IPS-NIHi7 (cell line): ENCODE data around the gene PSMC3IP.

Experiments
- DNase-seq: peaks from one replicate; pipeline ENCODE4 v3.0.0; 2012; ENCODE audit warnings: mixed read lengths; ENCODE audit errors: extremely low spot score

Gene PSMC3IP

DNA sequence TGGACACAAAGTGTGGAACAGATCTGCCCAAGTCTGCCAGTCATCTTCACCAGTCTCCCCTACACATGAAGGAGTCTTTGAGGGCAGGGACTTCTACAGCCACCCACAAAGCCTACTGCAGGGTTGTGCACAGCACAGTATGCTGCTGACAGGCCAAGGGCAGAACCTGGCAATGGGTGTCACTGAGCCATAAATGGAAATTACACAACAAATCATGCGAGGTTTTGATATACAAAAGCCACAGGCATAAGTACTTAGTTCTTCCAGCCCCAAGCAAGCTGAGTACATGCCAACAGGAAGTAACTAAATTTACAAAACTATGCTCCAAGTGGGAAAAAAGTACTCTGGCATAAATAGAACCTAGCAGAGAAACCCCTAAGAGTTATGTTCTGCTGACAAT lies 7.8 kb upstream of the PSMC3IP start:
- no peak for DNase-seq

DNA sequence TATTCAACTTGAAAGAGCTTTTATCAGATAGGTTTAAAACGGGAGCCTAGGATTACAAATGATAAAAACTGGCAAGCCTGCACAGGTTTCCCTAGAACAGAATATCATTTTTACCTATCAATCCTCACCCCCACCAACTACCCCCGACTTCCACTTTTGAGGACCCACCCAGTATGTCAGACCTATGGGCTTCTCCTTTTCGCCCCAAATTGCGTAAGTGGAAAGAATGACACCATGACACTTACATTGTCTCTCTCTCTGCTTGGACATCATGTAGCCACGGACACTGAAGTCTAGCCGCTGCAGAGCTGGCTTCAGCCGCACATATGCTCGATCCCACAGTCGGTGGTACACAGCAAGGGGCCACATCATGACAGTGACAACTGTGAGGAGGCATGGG lies 7.4 kb upstream of the PSMC3IP start:
- DNase-seq = no peak

DNA sequence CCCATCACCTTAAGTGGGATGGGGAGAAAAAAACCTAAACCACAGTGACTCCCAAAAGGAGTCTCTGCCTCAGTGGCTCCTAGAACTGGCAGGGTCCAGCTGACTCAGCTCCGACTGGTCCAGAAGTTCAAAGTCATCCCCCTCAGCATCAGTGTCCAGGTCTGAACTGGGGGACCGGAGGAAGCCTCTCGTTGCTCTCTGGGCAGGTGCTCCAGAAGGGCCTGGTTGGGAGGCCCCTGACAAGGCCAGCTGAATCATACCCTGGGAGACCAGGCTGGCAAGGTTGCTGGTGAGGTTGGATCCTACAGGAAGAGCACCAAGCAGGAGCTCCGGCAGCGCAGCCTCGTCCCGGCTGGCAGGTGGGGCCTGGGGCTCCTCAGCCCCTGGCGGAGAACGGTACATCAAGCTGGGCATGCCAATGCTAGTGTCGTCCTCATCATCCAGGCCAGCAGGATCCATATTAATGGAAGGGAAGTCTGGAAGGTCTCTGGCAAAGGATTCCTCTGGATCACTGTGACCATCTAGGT lies 4.3 kb upstream of the PSMC3IP start:
- DNase-seq = no peak

DNA sequence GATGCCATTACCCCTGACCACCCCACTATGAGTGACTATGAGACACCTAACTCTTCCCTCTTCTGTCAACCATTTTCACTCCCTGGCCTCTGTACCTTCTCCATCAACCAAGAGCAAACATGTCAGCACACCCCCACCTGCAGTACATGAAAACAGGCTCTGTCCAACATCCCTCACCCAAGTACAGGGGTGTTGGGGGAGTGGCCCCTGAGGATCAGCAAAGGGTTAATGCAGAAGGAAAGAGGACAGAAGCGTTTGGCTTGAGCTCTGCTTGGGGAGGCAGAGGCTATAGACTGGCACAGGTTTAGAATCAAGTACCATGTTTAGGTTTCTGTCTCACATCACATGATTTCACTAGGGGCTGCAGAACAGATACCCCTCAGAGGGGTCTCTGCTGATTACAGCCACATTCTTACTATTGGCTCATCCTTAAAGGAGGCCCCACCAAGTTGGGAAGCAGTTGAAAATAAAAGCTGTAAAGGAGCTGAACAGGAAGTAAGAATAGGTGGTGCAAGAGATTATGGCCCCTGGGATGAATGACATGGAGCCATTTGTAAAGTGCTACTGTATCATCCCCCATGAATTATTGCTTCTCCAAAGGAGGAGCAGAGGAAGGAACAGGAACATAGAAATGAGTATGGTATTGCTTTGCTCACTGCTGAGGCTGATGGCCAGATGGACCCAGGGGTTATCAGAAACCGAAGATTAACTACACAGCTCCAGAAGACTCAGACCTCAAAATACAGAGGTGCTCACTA lies 2.4 kb upstream of the PSMC3IP start:
- no peak for DNase-seq

DNA sequence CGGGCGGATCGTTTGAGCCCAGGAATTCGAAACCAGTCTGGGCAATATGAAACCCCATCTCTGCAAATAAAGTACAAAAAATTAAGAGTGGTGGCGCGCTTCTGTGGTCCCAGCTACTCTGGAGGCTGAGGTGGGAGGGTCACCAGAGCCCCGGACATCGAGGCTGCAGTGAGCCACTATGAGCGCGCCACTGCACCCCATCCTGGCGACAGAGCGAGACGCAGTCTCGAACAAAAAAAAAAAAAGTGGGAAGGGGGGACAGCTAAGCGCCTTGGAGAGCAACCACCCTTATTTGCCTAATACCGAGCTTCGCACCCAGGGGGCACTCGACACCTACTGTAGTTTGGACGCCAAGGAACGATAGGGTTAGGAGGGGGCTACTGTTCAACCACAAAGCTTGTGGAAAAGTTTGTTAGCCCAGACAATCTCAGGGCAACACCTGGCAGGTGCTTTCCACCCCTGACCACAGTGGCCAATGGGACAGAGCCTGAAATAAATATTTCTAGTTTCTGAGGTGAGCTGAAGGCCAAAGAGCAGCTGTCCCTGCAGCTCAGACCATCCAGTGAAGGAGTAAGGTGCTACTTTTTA lies 847 bp upstream of the PSMC3IP start:
- DNase-seq = peak; percentile 94

DNA sequence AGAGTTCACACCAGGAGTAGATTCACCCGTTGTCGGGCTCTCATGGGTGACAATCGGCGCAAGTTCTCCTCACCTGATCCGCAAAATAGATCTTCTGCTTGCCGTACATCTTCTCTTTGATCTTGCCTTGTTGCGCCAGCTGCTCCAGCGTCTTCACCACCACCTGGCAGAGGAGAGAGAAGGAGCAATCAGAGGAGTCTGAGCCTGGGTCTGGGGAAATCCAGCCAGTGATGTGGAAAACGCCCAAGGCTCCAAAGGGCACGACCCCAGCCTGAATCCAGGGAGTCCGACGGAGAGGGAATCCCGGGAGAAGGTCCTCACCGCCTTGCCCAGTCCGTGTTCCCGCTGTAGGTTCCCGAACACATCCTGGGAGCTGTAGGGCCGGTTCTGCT lies 393 bp downstream of the PSMC3IP start:
- no peak for DNase-seq

DNA sequence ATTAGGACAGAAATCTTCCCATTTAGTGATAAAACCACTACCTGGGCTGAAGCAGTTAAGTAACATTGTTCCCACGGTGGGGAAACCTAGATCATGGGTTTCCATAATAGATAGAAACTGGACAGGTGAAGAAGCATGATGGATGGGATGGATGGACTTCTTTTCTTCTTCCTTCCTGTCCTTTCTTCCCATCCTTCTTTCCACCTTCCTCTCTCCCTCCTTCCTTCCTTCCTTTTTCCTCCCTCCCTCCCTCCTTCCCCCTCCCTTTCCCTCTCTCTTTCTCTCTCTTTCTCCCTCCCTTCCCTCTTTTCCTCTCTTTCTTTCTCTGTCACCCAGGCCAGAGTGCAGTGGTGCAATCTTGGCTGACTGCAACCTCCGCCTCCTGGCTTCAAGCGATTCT lies 3.1 kb downstream of the PSMC3IP start:
- DNase-seq = no peak

DNA sequence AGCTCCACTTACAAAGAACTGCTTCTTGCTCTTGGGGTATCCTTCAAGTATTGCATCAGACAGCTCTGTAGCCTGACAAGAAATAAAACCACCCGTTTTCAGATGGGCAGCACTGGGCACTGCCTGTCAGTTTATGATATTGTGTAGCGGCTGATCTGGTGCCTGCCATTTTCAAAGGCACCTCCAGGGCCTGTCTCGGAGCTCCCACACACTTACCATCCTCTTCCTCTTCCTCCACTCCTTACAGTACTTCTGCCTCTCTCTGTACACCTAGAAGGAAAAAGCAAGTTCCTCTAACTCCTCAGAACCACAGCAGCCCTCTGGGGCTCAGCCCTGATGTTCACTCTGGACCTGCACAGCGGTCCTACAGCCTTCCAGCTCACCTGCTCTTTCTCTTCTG lies 4.4 kb downstream of the PSMC3IP start:
- no peak for DNase-seq

DNA sequence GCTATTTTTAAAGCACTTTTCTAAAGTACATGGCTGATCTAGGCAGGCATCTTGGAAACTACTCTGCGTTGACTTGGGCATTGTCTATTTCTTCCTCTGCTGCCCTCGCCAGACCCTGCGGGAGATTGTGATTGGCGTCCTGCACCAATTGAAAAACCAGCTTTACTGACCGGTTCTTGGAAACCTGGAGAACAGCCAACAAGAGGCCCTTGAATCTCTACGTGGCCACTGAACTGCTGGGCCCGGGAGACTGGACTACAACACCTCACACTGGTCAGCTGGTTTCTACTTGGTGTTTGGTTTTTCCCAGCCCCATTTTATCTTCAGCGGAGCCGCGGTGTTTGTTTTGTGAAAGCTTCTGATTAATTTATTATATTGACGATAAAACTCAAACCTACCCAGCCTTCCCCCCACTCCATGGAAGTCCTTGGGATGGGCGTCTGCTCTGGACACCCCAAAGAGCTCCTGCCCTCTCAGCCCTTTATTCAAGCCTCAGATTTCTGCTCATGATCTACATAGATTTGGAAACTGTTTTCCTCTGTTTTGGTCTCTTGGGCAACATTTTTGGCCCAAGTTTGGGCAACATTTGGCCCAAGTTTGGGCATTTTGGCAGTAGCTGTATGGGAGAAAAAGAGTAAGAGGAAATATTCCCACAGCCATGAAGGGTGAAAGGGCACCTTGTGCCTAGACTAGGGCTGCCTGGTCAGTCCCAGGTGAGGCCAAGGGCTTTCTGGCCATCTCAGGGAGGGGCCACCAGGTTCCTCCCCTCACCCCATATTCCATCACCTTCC lies 5.9 kb downstream of the PSMC3IP start:
- no peak for DNase-seq

DNA sequence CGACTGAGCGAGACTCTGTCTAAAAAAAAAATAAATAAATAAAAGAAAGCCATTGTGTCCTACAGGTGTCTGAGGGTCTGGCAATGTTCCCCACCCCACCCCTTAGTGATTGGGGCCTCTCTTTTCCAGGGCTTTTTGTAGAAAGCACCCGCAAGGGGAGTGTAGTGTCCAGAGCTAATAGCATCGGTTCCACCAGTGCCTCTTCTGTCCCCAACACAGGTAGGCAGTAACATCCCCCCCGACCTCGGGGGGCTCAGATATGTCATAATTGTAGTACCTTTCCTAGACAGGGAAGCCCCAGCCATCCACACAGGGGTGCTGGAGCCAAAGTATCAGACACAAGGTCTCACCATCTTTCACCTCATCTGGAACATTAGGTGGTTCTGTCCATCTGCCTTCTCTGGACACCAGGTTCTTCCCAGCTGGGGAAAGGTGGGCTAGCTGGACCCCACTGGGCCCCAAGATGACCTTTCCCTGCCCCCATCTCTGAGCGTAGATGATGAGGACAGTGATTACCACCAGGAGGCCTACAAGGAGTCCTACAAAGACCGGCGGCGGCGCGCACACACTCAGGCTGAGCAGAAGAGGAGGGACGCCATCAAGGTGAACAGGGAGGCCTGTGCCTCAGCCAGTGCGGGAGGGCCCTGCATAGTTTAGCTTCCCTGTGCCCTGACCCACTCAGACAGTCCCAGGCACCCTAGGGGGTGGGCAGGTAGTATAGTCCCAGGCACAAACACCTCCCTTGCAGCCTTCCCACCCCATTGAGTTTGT lies 9.0 kb downstream of the PSMC3IP start:
- DNase-seq = no peak

DNA sequence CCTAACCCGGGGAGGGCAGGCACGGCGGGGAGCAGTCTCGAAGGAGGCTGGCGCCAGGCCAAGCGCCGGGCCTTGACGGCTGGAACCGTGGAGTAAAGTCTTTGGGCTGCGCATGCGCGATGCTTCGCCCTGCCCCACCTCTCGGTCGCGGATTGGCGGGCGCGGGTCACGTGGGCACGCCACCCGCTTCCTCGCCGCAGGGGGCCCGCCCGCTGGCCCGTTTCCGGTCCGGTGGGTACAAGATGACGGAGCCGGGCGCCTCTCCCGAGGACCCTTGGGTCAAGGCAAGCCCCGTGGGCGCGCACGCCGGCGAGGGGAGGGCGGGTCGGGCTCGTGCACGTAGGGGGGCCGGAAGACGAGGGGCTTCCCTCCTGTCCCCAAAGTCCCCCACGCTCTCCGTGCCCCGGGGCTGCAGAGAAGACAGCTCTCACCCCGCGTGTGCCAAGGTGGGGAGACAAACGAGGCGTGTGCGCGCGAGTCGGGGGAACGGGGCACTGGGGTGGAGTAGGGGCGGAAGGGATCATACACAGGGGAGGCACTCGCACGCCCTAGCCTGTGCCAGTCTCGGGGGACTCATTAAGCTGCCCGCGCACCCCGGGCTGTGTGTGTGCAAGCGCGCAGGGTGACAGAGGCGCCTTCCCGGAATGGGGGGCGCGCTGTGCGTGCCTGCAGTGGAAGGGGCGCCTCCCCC lies 10.5 kb downstream of the PSMC3IP start, which contains the start of gene MLX:
TSS of gene MLX (plus strand) at position 218 of the 691 bp plus-strand sequence. CDS start at position 243, 25 bp downstream.
- DNase-seq = peak; percentile 100

DNA sequence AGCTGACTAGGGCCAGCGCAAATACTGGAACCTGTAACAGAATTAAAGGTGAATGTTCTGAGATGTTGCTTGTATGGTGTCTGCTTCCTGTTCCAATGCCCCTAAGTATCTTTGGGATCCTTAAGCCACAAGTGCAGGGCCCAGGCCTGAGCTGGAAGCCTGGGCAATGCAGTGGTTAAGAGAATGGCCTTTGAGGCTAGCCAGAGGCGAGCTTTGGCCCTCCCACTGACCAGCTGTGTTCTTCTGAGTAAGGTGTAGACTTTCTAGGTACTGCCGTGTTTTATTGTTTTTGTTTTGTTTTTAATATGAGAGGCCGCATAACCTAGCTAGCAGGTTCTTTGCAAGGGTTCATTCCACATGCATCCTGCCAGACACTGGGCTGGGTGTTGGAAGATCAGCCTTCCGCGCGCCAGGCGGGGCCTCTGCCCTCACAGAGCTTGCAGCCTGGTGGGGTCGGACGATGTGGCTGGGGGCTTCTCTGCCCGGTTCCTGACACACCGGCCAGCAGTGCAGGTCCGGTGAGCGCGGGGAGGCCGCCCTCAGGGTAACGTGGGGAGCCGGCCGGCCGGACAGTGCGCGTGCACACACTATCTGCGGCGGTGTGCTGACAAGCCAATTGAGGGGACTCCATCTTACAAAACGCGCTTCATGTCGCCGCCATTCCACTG lies 11.2 kb downstream of the PSMC3IP start:
- no peak for DNase-seq

DNA sequence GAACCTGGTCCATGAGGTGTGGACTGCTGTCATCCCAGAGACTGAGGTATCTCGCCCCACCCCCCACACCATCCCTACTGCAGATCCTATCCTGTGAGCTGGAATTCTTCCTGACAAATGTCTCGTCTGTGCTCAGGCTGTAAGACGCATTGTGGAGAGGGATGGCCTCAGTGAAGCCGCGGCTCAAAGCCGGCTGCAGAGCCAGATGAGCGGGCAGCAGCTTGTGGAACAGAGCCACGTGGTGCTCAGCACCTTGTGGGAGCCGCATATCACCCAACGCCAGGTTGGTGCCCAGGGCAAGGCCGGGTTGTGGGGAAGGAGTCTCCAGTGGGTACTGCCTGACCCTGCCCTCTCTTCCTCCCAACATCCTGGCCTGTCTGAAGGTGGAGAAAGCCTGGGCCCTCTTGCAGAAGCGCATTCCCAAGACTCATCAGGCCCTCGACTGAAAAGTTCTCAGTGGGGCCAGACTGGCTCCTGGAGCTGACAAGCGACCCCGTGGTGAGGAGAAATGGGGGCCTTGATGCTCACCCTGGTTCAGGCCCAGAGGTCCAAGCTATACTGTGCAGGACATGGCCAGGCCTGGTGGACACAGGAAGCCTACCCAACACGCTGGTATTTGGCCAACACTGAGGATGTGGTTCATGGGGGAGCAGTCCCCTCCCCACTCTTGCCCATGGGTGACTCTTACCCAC lies 11.9 kb downstream of the PSMC3IP start:
- no peak for DNase-seq

DNA sequence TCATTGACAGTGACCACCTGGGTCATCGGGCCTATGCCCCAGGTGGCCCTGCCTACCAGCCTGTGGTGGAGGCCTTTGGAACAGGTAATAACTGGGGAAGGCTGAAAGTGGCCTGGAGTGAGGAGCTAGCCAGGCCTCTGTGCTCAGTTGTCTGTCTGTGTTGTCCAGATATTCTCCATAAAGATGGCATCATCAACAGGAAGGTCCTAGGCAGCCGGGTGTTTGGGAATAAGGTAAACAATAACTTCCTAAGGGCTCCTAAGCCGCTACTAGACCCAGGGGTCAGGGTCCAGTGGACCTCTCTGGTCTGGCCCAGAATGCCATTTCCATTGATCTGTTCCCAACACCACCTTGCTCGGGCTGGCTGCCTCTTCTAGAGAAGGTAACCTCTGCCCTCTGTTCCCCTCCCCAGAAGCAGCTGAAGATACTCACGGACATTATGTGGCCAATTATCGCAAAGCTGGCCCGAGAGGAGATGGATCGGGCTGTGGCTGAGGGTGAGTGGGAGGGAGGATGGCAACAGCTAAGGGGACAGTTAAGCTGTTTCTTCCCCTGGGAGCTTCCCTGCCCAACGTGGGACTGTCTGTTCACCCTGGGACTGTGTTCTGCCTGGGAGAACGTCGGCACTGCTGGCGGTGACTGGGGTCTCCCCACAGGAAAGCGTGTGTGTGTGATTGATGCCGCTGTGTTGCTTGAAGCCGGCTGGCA lies 12.6 kb downstream of the PSMC3IP start:
- no peak for DNase-seq

DNA sequence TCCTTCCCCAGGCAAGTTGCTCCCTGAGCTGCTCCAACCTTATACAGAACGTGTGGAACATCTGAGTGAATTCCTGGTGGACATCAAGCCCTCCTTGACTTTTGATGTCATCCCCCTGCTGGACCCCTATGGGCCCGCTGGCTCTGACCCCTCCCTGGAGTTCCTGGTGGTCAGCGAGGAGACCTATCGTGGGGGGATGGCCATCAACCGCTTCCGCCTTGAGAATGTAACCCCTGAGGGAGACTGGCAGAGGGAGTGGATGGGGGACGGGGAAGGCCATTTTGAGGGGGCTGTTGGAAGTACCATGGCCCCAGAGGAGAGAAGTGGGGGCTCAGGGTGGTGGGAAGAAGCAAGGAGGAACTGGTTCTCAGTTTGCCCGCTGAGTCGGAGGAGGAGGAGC lies 13.6 kb downstream of the PSMC3IP start:
- DNase-seq = no peak

DNA sequence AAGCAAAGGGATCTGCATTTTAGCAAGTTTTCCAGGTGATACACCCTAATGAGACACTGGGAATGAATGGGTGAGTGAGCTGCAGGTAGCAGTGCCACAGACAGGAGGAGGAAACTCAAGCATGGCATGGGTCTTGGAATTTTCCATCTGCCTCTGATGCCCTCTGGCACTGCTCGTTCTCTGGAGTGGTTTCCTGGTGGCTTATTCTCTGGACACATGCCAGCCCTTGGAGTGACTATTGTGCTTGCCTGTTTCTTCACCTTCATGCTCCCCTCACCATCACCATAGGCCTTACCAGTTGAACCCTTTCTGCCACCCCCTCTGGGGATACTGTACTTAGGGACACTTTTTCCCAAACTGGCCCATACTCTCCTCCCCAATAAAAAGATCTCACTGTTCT lies 14.0 kb downstream of the PSMC3IP start:
- no peak for DNase-seq

DNA sequence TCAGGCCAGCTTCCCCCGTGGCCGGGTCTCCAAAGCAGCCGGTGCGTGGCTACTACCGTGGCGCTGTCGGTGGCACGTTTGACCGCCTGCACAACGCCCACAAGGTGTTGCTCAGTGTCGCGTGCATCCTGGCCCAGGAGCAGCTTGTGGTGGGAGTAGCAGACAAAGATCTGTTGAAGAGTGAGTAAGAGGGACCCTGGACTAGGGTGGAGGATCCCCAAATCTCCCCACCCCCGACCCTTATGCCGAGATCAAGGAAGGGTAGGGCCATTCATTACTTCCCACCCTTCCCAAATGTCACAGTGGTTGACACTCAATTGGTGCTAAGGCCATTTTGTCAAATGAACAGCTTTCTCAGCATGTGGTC lies 14.4 kb downstream of the PSMC3IP start:
- no peak for DNase-seq

DNA sequence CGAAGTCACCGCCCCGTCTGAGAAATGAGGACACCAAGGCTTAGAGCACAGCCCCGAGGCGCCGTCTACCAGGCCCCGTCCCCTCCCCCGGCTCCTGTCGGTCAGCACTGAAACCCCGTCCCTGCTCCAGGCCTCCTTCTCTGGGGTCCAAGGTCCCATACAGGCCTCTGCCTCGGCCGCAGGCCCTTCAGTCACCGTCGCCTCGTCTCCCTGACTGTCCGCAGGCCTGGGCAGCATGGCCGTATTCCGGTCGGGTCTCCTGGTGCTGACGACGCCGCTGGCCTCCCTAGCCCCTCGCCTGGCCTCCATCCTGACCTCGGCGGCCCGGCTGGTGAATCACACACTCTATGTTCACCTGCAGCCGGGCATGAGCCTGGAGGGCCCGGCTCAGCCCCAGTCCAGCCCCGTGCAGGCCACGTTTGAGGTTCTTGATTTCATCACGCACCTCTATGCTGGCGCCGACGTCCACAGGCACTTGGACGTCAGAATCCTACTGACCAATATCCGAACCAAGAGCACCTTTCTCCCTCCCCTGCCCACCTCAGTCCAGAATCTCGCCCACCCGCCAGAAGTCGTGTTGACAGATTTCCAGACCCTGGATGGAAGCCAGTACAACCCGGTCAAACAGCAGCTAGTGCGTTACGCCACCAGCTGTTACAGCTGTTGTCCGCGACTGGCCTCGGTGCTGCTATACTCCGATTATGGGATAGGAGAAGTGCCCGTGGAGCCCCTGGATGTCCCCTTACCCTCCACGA lies 15.0 kb downstream of the PSMC3IP start:
- DNase-seq = no peak

DNA sequence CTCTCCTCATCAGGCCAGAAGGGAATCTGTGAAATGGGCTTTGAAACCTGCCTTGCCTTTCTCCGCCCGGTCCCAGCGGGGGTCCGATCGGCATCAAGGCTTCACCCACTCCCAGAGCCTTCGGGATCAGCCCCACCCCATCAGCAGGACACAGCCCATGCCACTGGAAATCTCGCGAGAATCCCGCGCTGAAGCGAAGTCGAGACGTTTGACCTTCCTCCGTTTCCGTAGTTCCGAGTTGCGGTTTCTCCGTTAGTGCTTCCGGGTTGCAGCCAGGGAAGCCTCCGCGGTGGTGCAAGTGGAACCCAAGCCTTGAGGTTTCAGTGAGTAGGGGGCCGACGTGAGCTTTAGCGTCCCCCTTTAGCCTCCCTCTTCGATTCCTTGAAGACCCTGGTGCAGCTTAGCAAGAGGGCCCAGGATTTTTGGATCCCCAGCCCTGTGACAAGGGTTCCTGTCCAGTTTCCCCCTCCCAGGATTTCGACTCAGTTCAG lies 15.6 kb downstream of the PSMC3IP start, which contains the start of gene COASY:
TSS of gene COASY (plus strand) at position 252 of the 491 bp plus-strand sequence. CDS start 475 bp downstream, outside the sequence.
- peak; percentile 97 for DNase-seq
